Neuronal stem cell (in vitro differentiated cells): ENCODE results near the gene NUBPL.

Source experiments
- DNase-seq: peaks from one replicate; pipeline ENCODE4 v3.0.0-alpha.2; 2013; ENCODE audit warnings: low spot score
- H2AFZ ChIP-seq: one replicate; pipeline ENCODE4 v1.6.1; 2013; ENCODE audit warnings: mild to moderate bottlenecking, low read length, inconsistent platforms
- H2AK5ac ChIP-seq: 2 replicates; pipeline ENCODE4 v1.6.1; 2013; ENCODE audit warnings: low read depth, mild to moderate bottlenecking, inconsistent platforms, low read length, moderate library complexity, mixed read lengths
- H2BK120ac ChIP-seq: 2 replicates; pipeline ENCODE4 v1.6.1; 2013; ENCODE audit warnings: low read depth, mild to moderate bottlenecking, inconsistent platforms, low read length, moderate library complexity, mixed read lengths
- H2BK12ac ChIP-seq: one replicate; pipeline ENCODE4 v1.6.1; 2013; ENCODE audit warnings: low read length, inconsistent platforms
- H2BK15ac ChIP-seq: 2 replicates; pipeline ENCODE4 v1.6.1; 2013; ENCODE audit warnings: mild to moderate bottlenecking, low read length, inconsistent platforms, mixed read lengths
- H2BK5ac ChIP-seq: one replicate; pipeline ENCODE4 v1.6.1; 2013; ENCODE audit warnings: inconsistent platforms, mild to moderate bottlenecking, low read length, moderate library complexity
- H3K14ac ChIP-seq: one replicate; pipeline ENCODE4 v1.6.1; 2013; ENCODE audit warnings: low read length, inconsistent platforms
- H3K18ac ChIP-seq: 2 replicates; pipeline ENCODE4 v1.6.1; 2013; ENCODE audit warnings: low read length, inconsistent platforms
- H3K23ac ChIP-seq: 2 replicates; pipeline ENCODE4 v1.6.1; 2013; ENCODE audit warnings: low read depth, mild to moderate bottlenecking, mixed read lengths, low read length, inconsistent platforms; ENCODE audit not compliant: poor library complexity
- H3K27ac ChIP-seq: replicated peaks from 3 replicates; pipeline ENCODE4 v1.5.1; 2013; ENCODE audit warnings: low read length, inconsistent platforms
- H3K27me3 ChIP-seq, 3 experiments: 2 replicates each; pipeline ENCODE4 v1.6.1; 2013; ENCODE audit warnings: low read length in 3 of 3, mild to moderate bottlenecking in 2 of 3, inconsistent platforms in 1 of 3, low read depth in 1 of 3, mixed read lengths in 1 of 3, moderate library complexity in 1 of 3; ENCODE audit not compliant: control insufficient read depth in 3 of 3, insufficient read depth in 3 of 3
- H3K36me3 ChIP-seq, 2 donors: replicated peaks in 1 of 2; 2 replicates each; pipeline ENCODE4 v1.6.1; 2013; ENCODE audit warnings: low read length in 2 of 2; ENCODE audit not compliant: control insufficient read depth in 2 of 2, insufficient read depth in 2 of 2
- H3K4ac ChIP-seq: 2 replicates; pipeline ENCODE4 v1.6.1; 2013; ENCODE audit warnings: inconsistent platforms, mild to moderate bottlenecking, low read length, moderate library complexity
- H3K4me1 ChIP-seq, 2 donors: 1 replicate in 1 of 2; 2 replicates in 1 of 2; pipeline ENCODE4 v1.6.1; 2013; ENCODE audit warnings: low read length in 2 of 2, low read depth in 1 of 2; ENCODE audit not compliant: control insufficient read depth in 2 of 2, insufficient read depth in 1 of 2
- H3K4me2 ChIP-seq: one replicate; pipeline ENCODE4 v1.6.1; 2013; ENCODE audit warnings: mild to moderate bottlenecking, low read length, inconsistent platforms; ENCODE audit not compliant: insufficient read depth, poor library complexity, severe bottlenecking
- H3K4me3 ChIP-seq, 2 donors: 2 replicates each; pipeline ENCODE4 v1.5.1; 2013; ENCODE audit warnings: low read length in 2 of 2, mild to moderate bottlenecking in 2 of 2, inconsistent platforms in 1 of 2, moderate library complexity in 1 of 2
- H3K79me1 ChIP-seq: one replicate; pipeline ENCODE4 v1.6.1; 2013; ENCODE audit warnings: low read depth, mild to moderate bottlenecking, inconsistent platforms, low read length, moderate library complexity
- H3K9ac ChIP-seq: one replicate; pipeline ENCODE4 v1.6.1; 2013; ENCODE audit warnings: mild to moderate bottlenecking, low read depth, low read length, inconsistent platforms; ENCODE audit not compliant: poor library complexity
- H3K9me3 ChIP-seq, 2 donors: replicated peaks in 1 of 2; 2 replicates each; pipeline versions ENCODE3 to v1.6.1; 2013; ENCODE audit warnings: low read length in 2 of 2, mild to moderate bottlenecking in 2 of 2, inconsistent platforms in 1 of 2, low read depth in 1 of 2, mixed read lengths in 1 of 2, moderate library complexity in 1 of 2; ENCODE audit not compliant: control insufficient read depth in 2 of 2, insufficient read depth in 1 of 2
- H4K8ac ChIP-seq: one replicate; pipeline ENCODE4 v1.6.1; 2013; ENCODE audit warnings: low read depth, mild to moderate bottlenecking, inconsistent platforms, low read length, moderate library complexity
- H4K91ac ChIP-seq: one replicate; pipeline ENCODE4 v1.6.1; 2013; ENCODE audit warnings: low read length, low read depth, mild to moderate bottlenecking, inconsistent platforms; ENCODE audit not compliant: poor library complexity
- WGBS, 2 donors: extraction: QIAGEN DNeasy Blood & Tissue Kit; methylation state at CpG; one replicate each; pipeline ENCODE4 v1.1.7; 2013; ENCODE audit warnings: missing lambda C conversion rate in 2 of 2, mixed read lengths in 1 of 2; ENCODE audit not compliant: insufficient read length in 2 of 2, insufficient replicate concordance in 1 of 2; ENCODE audit errors: extremely low coverage in 2 of 2; 5-methylcytosine and 5-hydroxymethylcytosine counted together

NUBPL gene

DNA sequence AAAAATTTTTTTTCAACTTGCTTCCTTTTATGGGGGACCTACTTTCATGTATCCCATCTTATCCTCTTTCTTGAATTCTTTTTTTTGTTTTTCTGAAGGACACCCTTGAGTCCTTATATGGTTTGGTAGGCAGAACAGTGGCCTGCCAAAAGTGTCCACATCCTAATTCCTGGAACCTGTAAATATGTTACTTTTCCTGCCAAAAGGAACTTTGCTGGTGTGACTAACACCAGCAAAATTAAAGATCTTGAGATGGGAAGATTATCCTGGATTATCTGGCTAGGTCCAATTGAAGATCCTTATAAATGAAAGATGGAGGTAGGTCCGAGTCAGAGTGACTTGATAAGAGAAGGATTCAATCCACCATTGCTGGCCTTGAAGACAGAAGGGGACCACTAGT, 5.3 kb downstream of the NUBPL start:
- H3K9me3 ChIP-seq: no peaks in the 10 kb centered on the region
- no peak for DNase-seq
- no peak overlapping the region for H3K4me3 ChIP-seq
- H3K27me3 ChIP-seq: no peaks in the 10 kb centered on the region
- H3K18ac ChIP-seq: no peak overlapping the region
- H2AFZ ChIP-seq: no peak overlapping the region
- no peak overlapping the region for H4K8ac ChIP-seq
- H2BK120ac ChIP-seq: no peak overlapping the region
- H3K36me3 ChIP-seq: peaks cover 0 to 11% of the 10 kb centered on the region in 2 donors
- no CpG with 5 or more reads among the region's 1 CpG for WGBS, 2 donors
- H3K14ac ChIP-seq: no peak overlapping the region
- H3K23ac ChIP-seq: no peak overlapping the region
- no peak overlapping the region for H2BK5ac ChIP-seq
- H2BK15ac ChIP-seq: no peak overlapping the region
- H3K27ac ChIP-seq: no peak overlapping the region
- H3K4me2 ChIP-seq: no peak overlapping the region
- H3K79me1 ChIP-seq: no peaks in the 10 kb centered on the region
- no peak overlapping the region for H3K9ac ChIP-seq
- H3K4me1 ChIP-seq: no peaks in the 10 kb centered on the region
- H4K91ac ChIP-seq: no peak overlapping the region
- H2AK5ac ChIP-seq: no peak overlapping the region
- H3K4ac ChIP-seq: no peak overlapping the region
- no peak overlapping the region for H2BK12ac ChIP-seq

GRCh38 chr14:31567655-31568054, 6.5 kb downstream of the NUBPL start:
- no peak overlapping the region for H3K23ac ChIP-seq
- H3K36me3 ChIP-seq: peaks cover 0 to 11% of the 10 kb centered on the region in 2 donors
- H3K9ac ChIP-seq: no peak overlapping the region
- H3K14ac ChIP-seq: no peak overlapping the region
- H3K79me1 ChIP-seq: no peaks in the 10 kb centered on the region
- H3K27me3 ChIP-seq: no peaks in the 10 kb centered on the region
- H3K4me2 ChIP-seq: no peak overlapping the region
- H2BK12ac ChIP-seq: no peak overlapping the region
- H3K4ac ChIP-seq: no peak overlapping the region
- no peak for DNase-seq
- no peak overlapping the region for H4K91ac ChIP-seq
- H3K18ac ChIP-seq: no peak overlapping the region
- H4K8ac ChIP-seq: no peak overlapping the region
- H3K27ac ChIP-seq: no peak overlapping the region
- H2AFZ ChIP-seq: no peak overlapping the region
- no peak overlapping the region for H2BK15ac ChIP-seq
- H2AK5ac ChIP-seq: no peak overlapping the region
- no peak overlapping the region for H3K4me3 ChIP-seq
- H2BK120ac ChIP-seq: no peak overlapping the region
- H3K9me3 ChIP-seq: no peaks in the 10 kb centered on the region
- no peaks in the 10 kb centered on the region for H3K4me1 ChIP-seq
- no CpG with 5 or more reads among the region's 2 CpGs for WGBS, 2 donors
- H2BK5ac ChIP-seq: no peak overlapping the region

GRCh38 chr14:31568161-31568560, 7.0 kb downstream of the NUBPL start:
- H3K27ac ChIP-seq: no peak overlapping the region
- no peak overlapping the region for H3K18ac ChIP-seq
- H3K36me3 ChIP-seq: peaks cover 0 to 11% of the 10 kb centered on the region in 2 donors
- DNase-seq: no peak
- no peak overlapping the region for H3K14ac ChIP-seq
- no peak overlapping the region for H2AFZ ChIP-seq
- no peak overlapping the region for H3K9ac ChIP-seq
- no peaks in the 10 kb centered on the region for H3K9me3 ChIP-seq
- no peak overlapping the region for H4K91ac ChIP-seq
- no peak overlapping the region for H3K4me2 ChIP-seq
- no peak overlapping the region for H2BK120ac ChIP-seq
- no peak overlapping the region for H2AK5ac ChIP-seq
- no peak overlapping the region for H2BK15ac ChIP-seq
- no peak overlapping the region for H3K4me3 ChIP-seq
- no peak overlapping the region for H3K23ac ChIP-seq
- no peak overlapping the region for H2BK5ac ChIP-seq
- H4K8ac ChIP-seq: no peak overlapping the region
- no peaks in the 10 kb centered on the region for H3K4me1 ChIP-seq
- H3K27me3 ChIP-seq: no peaks in the 10 kb centered on the region
- no peaks in the 10 kb centered on the region for H3K79me1 ChIP-seq
- no peak overlapping the region for H3K4ac ChIP-seq
- no peak overlapping the region for H2BK12ac ChIP-seq
- no CpG with 5 or more reads among the region's 5 CpGs for WGBS, 2 donors

- WGBS, 2 donors: no CpG with 5 or more reads among the region's 1 CpG
- H3K4me3 ChIP-seq: no peak overlapping the region
- no peak for DNase-seq
Observed at GRCh38 chr14:31568671-31569070, 7.5 kb downstream of the NUBPL start.

More at GRCh38 chr14:31568671-31569070, 7.5 kb downstream of the NUBPL start:
- H4K91ac ChIP-seq: no peak overlapping the region
- H4K8ac ChIP-seq: no peak overlapping the region
- no peaks in the 10 kb centered on the region for H3K27me3 ChIP-seq
- H3K9ac ChIP-seq: no peak overlapping the region
- H3K4me2 ChIP-seq: no peak overlapping the region
- H3K9me3 ChIP-seq: no peaks in the 10 kb centered on the region
- no peak overlapping the region for H3K18ac ChIP-seq
- H3K36me3 ChIP-seq: peaks cover 0 to 11% of the 10 kb centered on the region in 2 donors
- no peak overlapping the region for H3K4ac ChIP-seq
- no peak overlapping the region for H2BK5ac ChIP-seq
- H2AK5ac ChIP-seq: no peak overlapping the region
- H3K4me1 ChIP-seq: no peaks in the 10 kb centered on the region
- H2AFZ ChIP-seq: no peak overlapping the region
- H3K14ac ChIP-seq: no peak overlapping the region
- no peak overlapping the region for H2BK12ac ChIP-seq
- H2BK15ac ChIP-seq: no peak overlapping the region
- no peak overlapping the region for H3K27ac ChIP-seq
- no peak overlapping the region for H3K23ac ChIP-seq
- H2BK120ac ChIP-seq: no peak overlapping the region
- H3K79me1 ChIP-seq: no peaks in the 10 kb centered on the region
